ENCODE data around the gene TSEN54.

Gene TSEN54

GRCh38 chr17:75549246-75550138 lies 33.2 kb downstream of the TSEN54 start:
- peak; percentile 92 to 98 for DNase-seq

GRCh38 chr17:75550139-75550465 lies 33.8 kb downstream of the TSEN54 start:
- DNase-seq = no peak

- no peak for DNase-seq
Observed at GRCh38 chr17:75551266-75551665, 34.9 kb downstream of the TSEN54 start.

GRCh38 chr17:75552425-75553294 lies 36.3 kb downstream of the TSEN54 start:
- no peak for DNase-seq

GRCh38 chr17:75553295-75554110 lies 37.2 kb downstream of the TSEN54 start:
- no peak for DNase-seq

- DNase-seq = no peak
Observed at GRCh38 chr17:75555679-75556153, 39.4 kb downstream of the TSEN54 start.

- no peak for DNase-seq
Observed at GRCh38 chr17:75557075-75557851, 40.9 kb downstream of the TSEN54 start.

- no peak for DNase-seq
Observed at GRCh38 chr17:75557852-75558665, 41.7 kb downstream of the TSEN54 start.

- DNase-seq = no peak
Observed at GRCh38 chr17:75558666-75559530, 42.6 kb downstream of the TSEN54 start.

GRCh38 chr17:75559958-75560533 lies 43.7 kb downstream of the TSEN54 start:
- DNase-seq = no peak

- no peak for DNase-seq
Observed at GRCh38 chr17:75561927-75562603, 45.7 kb downstream of the TSEN54 start.

GRCh38 chr17:75563063-75563758 lies 46.9 kb downstream of the TSEN54 start:
- DNase-seq = no peak

- DNase-seq = no peak
Observed at GRCh38 chr17:75564195-75564594, 47.9 kb downstream of the TSEN54 start.

GRCh38 chr17:75565066-75565465 lies 48.7 kb downstream of the TSEN54 start:
- no peak for DNase-seq

- no peak for DNase-seq
Observed at GRCh38 chr17:75565618-75566017, 49.3 kb downstream of the TSEN54 start.

- DNase-seq = no peak
Observed at GRCh38 chr17:75566416-75566815, 50.1 kb downstream of the TSEN54 start.

- DNase-seq = no peak
Observed at GRCh38 chr17:75566834-75567233, 50.5 kb downstream of the TSEN54 start.

Data from SHP77 (cell line).